ENCODE measurements around the gene CRYBA2.

CRYBA2 gene

DNA sequence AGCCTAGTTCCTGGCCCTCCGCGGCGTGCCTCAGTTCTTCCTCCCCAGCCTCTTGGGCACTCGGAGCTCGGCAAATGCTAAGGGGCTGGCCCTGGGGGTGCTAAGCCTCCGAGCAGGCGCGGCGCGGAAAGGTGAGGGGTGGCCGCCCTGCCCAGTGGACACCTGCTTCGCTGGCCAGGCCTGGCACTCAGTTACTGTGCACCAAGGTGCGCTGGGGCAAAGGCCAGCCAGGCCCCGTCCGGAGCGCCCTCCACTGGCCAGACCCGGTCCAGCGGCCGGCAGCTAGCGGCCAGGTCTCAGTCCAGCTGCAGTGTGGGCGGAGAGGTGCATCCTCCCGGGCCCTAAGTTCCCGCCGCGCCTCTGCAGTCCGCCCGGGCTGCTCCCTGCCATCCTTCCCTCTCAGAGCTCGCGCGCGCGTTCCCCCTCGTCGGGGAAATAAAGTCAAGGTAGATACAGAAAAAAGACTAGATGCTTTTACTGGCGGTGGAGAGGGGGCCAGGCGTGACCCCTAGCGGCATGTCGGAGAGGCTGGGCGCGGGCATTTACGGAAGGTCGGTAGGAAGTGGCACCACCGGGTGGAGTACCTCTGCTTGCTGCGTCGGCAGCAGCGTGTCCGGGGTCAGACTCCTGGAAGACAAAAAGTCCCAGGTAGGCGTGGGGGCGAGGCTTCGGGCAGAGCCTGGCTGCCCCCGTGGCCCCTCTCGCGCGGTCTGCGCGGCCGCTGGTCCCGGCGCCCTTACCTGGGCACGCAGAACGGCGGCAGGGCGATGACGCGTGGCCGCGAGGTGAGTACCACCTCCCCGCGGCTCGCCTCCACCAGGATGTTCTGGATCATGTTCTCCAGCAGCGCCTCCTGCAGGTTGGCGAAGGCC is 9.4 kb upstream of the CRYBA2 start:
- H3K9ac ChIP-seq (ENCODE audit: low read depth, low read length): no peak overlapping the region
- H3K36me3 ChIP-seq (ENCODE audit: control insufficient read depth, insufficient read depth, low read length): no peaks in the 10 kb centered on the region
- peak overlapping the region; percentile 60 for H3K4me3 ChIP-seq (ENCODE audit: low read depth, low read length)
- no peaks in the 10 kb centered on the region for H3K9me3 ChIP-seq (ENCODE audit: control insufficient read depth, insufficient read depth, low read length)
- H3K4me1 ChIP-seq (ENCODE audit: control insufficient read depth, insufficient read depth, low read length): peaks cover 17% of the 10 kb centered on the region
- H3K27me3 ChIP-seq (ENCODE audit: control insufficient read depth, insufficient read depth, low read length): peaks cover 88% of the 10 kb centered on the region

DNA sequence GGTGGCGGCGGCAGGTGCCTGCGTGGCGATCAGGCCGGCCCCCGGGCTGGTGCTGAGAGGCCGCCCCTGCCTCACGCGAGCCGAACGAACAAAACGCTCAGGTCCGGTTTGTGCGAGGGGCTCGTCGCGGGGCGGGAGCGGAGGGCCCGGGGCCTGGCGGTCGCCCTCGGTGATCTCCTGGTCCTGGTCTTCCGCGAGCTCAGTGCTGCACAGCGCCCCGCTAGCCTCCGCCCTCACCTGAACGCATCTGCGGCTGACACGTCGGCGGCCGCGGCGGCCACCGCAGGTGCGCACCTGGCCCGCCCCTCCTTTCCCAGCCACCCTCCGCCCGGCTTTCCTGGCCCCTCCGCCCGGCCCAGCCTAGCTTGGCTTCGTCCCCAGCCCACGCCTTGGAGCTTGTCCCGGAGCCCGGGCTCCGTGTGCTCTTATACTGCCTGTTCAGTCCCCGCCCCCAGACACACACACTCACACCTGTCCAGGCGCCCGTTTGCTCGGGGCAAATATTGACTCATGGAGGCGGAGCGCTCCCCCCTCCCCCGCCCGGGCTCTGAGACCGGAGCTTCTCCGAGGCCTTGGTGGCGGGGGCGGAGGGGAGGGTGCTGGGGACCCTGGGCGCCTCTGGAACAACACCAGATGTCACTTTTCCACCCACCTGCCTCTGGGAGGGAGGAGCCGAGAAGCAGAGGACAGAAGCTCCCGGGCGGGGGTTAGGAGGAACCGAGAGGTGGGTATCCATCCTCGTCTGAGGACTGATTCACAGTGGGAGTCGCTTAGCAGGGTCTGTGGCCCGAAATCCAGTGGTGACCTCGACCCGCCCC is 8.6 kb upstream of the CRYBA2 start:
- no peaks in the 10 kb centered on the region for H3K9me3 ChIP-seq (ENCODE audit: control insufficient read depth, insufficient read depth, low read length)
- H3K9ac ChIP-seq (ENCODE audit: low read depth, low read length): no peak overlapping the region
- peaks cover 93% of the 10 kb centered on the region for H3K27me3 ChIP-seq (ENCODE audit: control insufficient read depth, insufficient read depth, low read length)
- H3K4me1 ChIP-seq (ENCODE audit: control insufficient read depth, insufficient read depth, low read length): peaks cover 17% of the 10 kb centered on the region
- H3K4me3 ChIP-seq (ENCODE audit: low read depth, low read length): peak overlapping the region; percentile 39
- H3K36me3 ChIP-seq (ENCODE audit: control insufficient read depth, insufficient read depth, low read length): no peaks in the 10 kb centered on the region

DNA sequence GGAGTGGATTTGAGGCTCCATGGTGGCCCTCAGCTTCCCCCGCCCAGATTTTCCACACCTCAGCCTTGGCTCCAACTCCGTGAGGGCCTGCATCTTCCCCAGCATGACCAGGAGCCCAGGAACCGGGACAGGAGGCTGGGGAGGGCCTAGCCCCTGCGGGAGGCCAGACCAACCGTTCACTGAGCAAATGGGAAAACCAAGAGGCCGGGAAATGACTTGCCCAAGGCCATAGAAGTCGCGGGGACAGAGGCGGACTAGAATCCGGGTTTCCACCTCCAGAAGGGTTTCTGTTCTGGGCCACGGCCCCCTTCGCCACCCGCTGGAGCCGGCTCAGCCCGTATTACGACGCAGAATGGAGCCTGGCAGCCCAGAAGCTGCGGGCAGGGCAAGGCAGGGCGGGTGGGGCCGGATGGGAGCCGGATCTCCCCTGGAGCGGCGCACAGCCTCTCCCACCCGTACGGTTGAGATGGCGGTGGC is 7.9 kb upstream of the CRYBA2 start:
- Histone ChIP-seq H3K9me3 (ENCODE audit: control insufficient read depth, insufficient read depth, low read length) (no peaks in the 10 kb centered on the region), H3K9ac (ENCODE audit: low read depth, low read length) (no peak overlapping the region), H3K27me3 (ENCODE audit: control insufficient read depth, insufficient read depth, low read length) (peaks cover 96% of the 10 kb centered on the region), H3K4me3 (ENCODE audit: low read depth, low read length) (peak overlapping the region; percentile 39), H3K36me3 (ENCODE audit: control insufficient read depth, insufficient read depth, low read length) (no peaks in the 10 kb centered on the region), H3K4me1 (ENCODE audit: control insufficient read depth, insufficient read depth, low read length) (peaks cover 17% of the 10 kb centered on the region)

DNA sequence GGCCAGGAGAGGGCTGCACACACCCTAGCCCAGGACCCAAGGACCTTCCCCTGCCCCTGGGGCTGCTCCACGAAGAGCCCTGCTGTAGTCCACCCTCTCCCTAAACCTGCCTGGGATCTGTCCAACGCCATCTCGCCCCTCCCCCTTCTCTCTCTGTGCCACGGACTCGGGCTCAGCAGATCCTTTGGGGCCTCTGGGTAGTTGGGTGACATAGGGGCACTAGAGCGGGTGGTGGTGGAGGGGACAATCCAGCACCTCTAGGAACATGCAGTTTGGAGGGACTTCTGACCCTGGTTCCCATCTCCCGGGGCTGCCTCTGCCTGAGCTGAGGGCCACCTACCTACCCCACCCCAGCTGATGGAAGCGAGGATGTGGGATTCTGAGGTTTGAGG is 7.3 kb upstream of the CRYBA2 start:
- Histone ChIP-seq H3K9ac (ENCODE audit: low read depth, low read length) (no peak overlapping the region), H3K9me3 (ENCODE audit: control insufficient read depth, insufficient read depth, low read length) (no peaks in the 10 kb centered on the region), H3K36me3 (ENCODE audit: control insufficient read depth, insufficient read depth, low read length) (no peaks in the 10 kb centered on the region), H3K4me3 (ENCODE audit: low read depth, low read length) (peak overlapping the region; percentile 39), H3K4me1 (ENCODE audit: control insufficient read depth, insufficient read depth, low read length) (peaks cover 17% of the 10 kb centered on the region), H3K27me3 (ENCODE audit: control insufficient read depth, insufficient read depth, low read length) (peaks cover 96% of the 10 kb centered on the region)

DNA sequence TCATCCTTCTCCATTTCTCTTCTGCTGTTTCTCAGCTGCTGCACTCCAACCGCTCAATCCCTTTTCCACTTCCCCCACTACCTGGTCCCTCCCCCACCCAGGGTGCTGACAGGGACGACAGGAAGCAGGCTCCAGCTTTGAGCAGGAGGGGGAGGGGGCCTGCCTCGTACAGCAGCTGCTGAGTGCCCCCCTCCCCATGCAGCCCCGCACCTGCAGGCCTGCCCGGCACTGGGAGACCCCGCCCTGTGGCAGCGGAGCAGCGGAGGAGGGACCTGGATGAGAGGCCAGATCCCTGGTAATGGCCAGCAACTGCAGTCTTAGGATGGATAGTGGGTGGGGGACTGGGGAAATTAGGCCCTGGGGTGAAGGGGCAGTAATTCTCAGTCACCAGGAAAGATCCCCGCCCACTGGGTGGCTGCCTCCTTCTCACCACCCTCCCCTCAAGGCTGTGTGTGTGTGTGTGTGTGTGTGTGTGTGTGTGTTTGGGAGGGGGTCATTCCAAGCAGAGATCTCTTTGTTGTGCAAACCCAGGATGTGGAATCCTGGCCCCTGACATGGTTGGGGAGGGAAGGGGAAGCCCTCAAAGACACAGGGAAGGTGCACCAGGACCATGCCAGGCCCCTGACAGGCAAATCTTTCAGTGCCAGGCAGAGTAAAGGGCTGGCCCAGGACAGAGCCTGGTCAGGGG is 6.8 kb upstream of the CRYBA2 start:
- peaks cover 17% of the 10 kb centered on the region for H3K4me1 ChIP-seq (ENCODE audit: control insufficient read depth, insufficient read depth, low read length)
- peaks cover 97% of the 10 kb centered on the region for H3K27me3 ChIP-seq (ENCODE audit: control insufficient read depth, insufficient read depth, low read length)
- H3K9me3 ChIP-seq (ENCODE audit: control insufficient read depth, insufficient read depth, low read length): no peaks in the 10 kb centered on the region
- H3K4me3 ChIP-seq (ENCODE audit: low read depth, low read length): peak overlapping the region; percentile 39
- H3K9ac ChIP-seq (ENCODE audit: low read depth, low read length): no peak overlapping the region
- no peaks in the 10 kb centered on the region for H3K36me3 ChIP-seq (ENCODE audit: control insufficient read depth, insufficient read depth, low read length)

DNA sequence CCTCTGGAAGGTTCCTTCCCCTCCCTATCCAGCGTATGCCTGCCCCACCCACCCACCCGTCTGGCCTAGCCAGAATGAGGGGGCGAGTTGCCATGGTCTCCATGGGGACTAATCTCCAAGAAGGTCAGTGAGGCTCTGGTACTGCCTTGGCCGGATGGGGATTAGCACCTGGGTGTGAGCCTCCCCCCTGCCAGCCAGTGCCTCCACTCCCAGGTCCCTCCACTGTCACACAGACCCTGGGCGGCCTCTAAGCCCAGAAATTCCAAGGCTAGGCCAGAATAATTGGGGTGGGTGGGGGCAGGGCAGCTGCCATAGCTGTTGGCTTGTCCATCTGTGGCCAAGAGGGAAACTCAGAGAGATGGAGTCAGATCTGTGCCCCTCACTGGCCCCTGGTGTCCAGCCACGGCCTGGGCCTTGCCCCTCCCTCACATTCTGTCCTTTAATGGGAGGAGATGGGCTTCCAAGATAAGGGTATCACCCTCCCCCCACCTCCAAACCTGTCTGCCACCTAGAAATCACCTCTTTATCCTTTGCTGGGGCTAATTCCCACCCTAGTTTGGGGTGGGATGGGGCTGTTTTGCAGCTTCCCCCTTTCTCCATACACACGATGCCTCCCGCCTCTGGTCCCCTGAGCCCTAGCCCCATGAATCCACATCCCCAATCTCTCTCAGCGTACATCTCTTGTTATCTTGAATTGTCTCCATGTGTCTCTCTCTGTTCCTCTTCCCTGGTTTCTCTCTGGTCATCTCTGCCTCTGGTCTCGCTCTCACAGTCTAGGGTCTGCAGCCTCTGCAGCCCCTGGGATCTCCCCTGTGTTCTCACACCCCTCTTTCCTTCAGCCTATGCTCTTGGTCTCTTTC is 6.0 kb upstream of the CRYBA2 start:
- H3K9me3 ChIP-seq (ENCODE audit: control insufficient read depth, insufficient read depth, low read length): no peaks in the 10 kb centered on the region
- H3K4me3 ChIP-seq (ENCODE audit: low read depth, low read length): peak overlapping the region; percentile 18
- no peaks in the 10 kb centered on the region for H3K36me3 ChIP-seq (ENCODE audit: control insufficient read depth, insufficient read depth, low read length)
- no peak overlapping the region for H3K9ac ChIP-seq (ENCODE audit: low read depth, low read length)
- peaks cover 18% of the 10 kb centered on the region for H3K4me1 ChIP-seq (ENCODE audit: control insufficient read depth, insufficient read depth, low read length)
- peaks cover 97% of the 10 kb centered on the region for H3K27me3 ChIP-seq (ENCODE audit: control insufficient read depth, insufficient read depth, low read length)

DNA sequence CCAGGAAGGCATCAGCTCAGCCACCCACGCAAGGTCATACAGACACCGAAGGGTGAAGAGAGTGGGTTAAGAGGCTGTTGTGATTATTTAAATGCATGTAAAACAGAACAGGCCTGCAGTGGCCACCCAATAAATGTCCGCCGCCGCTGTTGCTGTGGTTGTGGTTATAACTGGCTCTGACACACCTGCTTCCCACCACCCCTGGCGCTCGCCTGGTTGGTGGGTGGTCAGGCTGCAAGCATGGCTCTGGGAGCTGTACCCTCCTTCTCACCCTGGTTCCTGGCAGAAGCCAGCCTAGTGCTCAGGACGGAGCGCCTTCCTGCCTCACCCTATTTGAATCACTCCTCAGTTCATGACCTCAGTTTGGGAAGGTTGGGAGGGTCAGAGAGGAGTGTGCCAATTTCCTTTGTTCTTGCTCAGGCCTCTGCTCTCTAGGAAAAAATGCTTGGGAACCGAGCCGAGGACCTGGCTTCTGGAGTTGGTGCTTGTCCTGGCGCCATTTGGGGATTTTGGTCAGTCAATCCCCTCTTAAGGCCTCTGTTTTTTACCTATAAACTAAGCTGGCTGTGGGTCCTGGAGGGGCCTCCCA is 5.3 kb upstream of the CRYBA2 start:
- Histone ChIP-seq H3K27me3 (ENCODE audit: control insufficient read depth, insufficient read depth, low read length) (peaks cover 97% of the 10 kb centered on the region), H3K4me1 (ENCODE audit: control insufficient read depth, insufficient read depth, low read length) (peaks cover 20% of the 10 kb centered on the region), H3K9me3 (ENCODE audit: control insufficient read depth, insufficient read depth, low read length) (no peaks in the 10 kb centered on the region), H3K9ac (ENCODE audit: low read depth, low read length) (no peak overlapping the region), H3K4me3 (ENCODE audit: low read depth, low read length) (peak overlapping the region; percentile 8), H3K36me3 (ENCODE audit: control insufficient read depth, insufficient read depth, low read length) (no peaks in the 10 kb centered on the region)

DNA sequence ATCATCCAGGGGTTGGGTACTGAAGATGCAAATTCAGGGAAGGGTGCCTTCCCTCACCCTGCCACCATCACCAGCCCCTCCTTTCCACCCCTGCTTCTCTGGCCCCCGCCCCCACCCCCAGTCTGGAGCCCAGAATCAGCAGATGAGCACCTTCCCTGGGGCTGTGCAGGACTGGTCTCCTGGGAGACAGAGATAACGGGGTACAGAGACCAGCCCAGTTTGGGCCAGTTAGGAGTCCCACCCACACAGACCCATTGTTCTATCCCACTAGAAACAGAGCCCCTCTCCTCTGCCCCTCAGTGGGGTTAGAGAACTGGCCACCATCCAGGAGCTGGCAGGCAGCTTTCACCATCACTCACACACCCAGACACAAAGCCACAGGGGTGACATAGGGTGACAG is 4.5 kb upstream of the CRYBA2 start:
- no peaks in the 10 kb centered on the region for H3K36me3 ChIP-seq (ENCODE audit: control insufficient read depth, insufficient read depth, low read length)
- peaks cover 98% of the 10 kb centered on the region for H3K27me3 ChIP-seq (ENCODE audit: control insufficient read depth, insufficient read depth, low read length)
- peaks cover 20% of the 10 kb centered on the region for H3K4me1 ChIP-seq (ENCODE audit: control insufficient read depth, insufficient read depth, low read length)
- no peaks in the 10 kb centered on the region for H3K9me3 ChIP-seq (ENCODE audit: control insufficient read depth, insufficient read depth, low read length)
- no peak overlapping the region for H3K9ac ChIP-seq (ENCODE audit: low read depth, low read length)
- H3K4me3 ChIP-seq (ENCODE audit: low read depth, low read length): no peak overlapping the region

DNA sequence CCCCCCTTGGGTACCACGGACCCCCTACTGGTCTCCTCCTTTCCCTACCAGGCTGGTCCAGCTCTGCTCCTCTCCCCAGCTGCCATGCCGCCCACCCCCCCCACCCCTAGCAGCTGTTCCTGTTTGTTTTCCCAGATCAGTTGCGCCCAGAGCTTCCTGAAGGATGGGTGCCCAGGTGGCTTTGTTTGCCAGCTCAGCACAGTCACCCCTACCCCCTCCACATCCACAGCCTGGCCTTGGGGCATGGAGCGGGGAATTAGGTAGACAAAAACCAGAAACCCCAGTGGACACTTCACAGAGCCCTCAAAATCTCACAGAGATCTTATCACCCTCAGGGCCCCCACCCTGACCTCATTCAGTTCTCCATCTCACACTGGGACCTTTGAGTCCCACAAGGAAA is 3.7 kb upstream of the CRYBA2 start:
- no peaks in the 10 kb centered on the region for H3K36me3 ChIP-seq (ENCODE audit: control insufficient read depth, insufficient read depth, low read length)
- peak overlapping the region; percentile 13 for H3K4me3 ChIP-seq (ENCODE audit: low read depth, low read length)
- H3K9ac ChIP-seq (ENCODE audit: low read depth, low read length): no peak overlapping the region
- peaks cover 99% of the 10 kb centered on the region for H3K27me3 ChIP-seq (ENCODE audit: control insufficient read depth, insufficient read depth, low read length)
- H3K4me1 ChIP-seq (ENCODE audit: control insufficient read depth, insufficient read depth, low read length): peaks cover 20% of the 10 kb centered on the region
- H3K9me3 ChIP-seq (ENCODE audit: control insufficient read depth, insufficient read depth, low read length): no peaks in the 10 kb centered on the region

DNA sequence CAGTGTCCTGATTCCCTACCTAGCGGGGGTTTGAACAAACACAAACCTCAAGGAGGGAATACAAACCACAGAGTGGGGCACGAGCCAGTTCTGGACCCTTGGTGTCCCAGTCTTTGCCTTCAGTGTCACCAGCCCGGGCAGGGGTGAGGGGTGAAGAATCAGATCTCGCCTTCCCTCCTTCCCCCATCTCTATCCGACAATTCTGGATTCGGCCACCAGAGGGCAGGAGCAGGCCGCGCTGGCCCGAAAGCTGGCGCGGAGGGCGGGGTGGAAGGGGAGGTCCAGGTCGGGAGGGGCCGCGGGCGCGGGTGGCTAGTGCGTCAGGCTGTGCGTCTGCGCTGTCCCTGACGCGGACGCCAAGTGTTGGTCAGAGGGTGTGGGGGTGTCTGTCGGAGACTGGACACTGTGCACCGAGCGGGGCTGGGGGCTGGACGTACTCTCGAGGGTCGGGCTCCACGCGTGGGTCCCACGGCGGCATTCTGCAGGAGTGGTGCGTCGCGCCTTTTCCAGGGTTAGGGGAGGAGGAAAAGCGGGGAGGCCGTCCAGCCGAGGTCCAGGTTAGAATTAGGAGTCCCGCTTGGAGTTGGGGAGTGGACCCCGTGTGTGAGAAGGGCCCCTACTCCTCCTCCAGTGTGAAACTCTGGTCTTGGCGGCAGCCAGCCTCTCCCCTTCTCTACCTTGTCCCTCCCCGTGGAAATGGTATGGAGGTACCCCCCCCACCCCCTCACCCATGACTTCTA is 2.9 kb upstream of the CRYBA2 start:
- peaks cover 20% of the 10 kb centered on the region for H3K4me1 ChIP-seq (ENCODE audit: control insufficient read depth, insufficient read depth, low read length)
- H3K9ac ChIP-seq (ENCODE audit: low read depth, low read length): no peak overlapping the region
- no peaks in the 10 kb centered on the region for H3K9me3 ChIP-seq (ENCODE audit: control insufficient read depth, insufficient read depth, low read length)
- H3K4me3 ChIP-seq (ENCODE audit: low read depth, low read length): peak overlapping the region; percentile 41
- no peaks in the 10 kb centered on the region for H3K36me3 ChIP-seq (ENCODE audit: control insufficient read depth, insufficient read depth, low read length)
- peaks cover 99% of the 10 kb centered on the region for H3K27me3 ChIP-seq (ENCODE audit: control insufficient read depth, insufficient read depth, low read length)

Measured in iPS-15b (cell line).